Activated CD4-positive, CD25-positive, alpha-beta regulatory T cell treated with anti-CD3 and anti-CD28 coated beads, Interleukin-2, amount 50 U/mL, for 24 hours (primary cell): ENCODE results near the gene NDUFS8.

Experiments
- ATAC-seq, 2 donors: fragments of 150-1000 bp; cut with Tn5 transposase; one replicate each; pipeline ENCODE4 v1.10.0; 2021; ENCODE audit warnings: mild to moderate bottlenecking in 1 of 2, moderate library complexity in 1 of 2

Gene NDUFS8

GRCh38 chr11:68052137-68052873, 21.8 kb downstream of the NDUFS8 start:
- ATAC-seq, result no peak

- no peak for ATAC-seq
Observed at GRCh38 chr11:68053117-68053516, 22.6 kb downstream of the NDUFS8 start.

DNA sequence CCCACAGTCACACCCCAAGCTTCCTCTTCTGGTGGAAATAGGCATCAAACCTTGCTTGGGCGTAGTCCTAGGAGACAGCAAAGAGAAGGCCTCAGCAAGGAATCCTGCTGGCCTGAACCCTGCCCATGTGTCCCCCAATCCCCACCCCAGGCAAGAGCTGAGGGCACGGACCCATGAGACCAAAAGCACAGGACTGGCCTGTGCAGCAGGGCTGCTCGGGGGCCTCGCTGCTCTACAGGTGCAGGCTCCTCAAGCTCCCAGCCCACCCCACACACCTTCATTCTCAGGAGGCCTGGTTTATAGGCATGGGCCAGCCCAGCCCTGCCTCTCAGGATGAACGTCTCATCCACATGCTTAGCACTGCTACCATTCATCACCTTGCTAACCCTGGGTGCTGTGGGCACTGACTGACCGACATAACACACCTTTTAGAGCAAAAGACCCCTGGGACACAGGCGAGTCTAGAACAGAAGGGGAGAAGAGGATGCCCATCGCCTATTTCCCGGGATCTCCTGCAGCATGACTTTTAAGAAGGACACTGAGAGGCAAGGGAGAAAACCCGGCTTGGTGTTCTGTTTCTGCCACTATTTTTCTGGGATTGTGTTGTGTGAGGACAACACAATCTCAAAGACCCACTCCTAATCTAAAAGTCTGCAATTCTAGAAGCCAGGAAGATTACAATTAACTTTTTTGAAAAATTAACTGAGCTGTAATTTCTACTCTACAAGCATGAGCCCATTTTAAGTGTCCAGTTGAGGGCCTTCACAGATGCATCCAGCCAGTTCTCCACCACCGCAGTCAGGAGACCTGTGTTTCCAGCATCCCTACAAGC, 23.7 kb downstream of the NDUFS8 start:
- no peak for ATAC-seq

GRCh38 chr11:68056317-68057285, 26.1 kb downstream of the NDUFS8 start:
- ATAC-seq, result no peak

DNA sequence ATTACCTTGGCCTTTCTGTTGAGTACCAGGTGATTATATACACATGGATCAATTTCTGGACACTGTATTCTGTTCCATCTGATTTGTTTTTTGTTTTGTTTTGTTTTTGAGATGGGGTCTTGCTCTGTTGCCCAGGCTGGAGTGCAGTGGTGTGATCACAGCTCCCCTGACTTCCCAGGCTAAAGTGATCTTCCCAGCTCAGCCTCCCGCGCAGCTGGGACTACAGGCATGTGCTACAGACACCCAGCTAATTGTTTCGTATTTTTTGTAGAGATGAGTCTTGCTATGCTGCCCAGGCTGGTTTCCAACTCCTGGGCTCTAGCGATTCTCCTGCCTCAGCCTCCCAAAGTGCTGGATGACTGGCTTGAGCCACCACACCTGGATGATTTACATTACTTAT, 27.3 kb downstream of the NDUFS8 start:
- no peak for ATAC-seq

DNA sequence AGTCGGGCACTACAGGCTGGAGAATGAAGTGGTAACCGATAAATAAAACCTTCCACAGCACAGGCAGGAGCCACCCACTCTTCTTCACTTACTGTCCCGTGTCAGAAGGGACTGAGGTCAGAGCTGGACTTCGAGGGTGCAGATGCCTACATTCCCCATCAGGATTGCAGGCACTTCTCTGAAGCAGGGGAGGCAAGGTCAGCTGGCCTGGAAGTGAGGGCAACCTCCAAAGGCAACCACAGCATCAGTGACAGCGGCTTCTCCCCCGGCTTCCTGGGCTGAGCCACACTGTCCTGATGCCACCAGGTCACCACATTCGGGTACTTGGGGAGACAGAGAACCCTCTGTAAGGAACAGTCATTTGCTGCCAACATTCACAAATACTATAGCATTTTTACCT, 31.0 kb downstream of the NDUFS8 start:
- ATAC-seq, result no peak

GRCh38 chr11:68064926-68065325, 34.4 kb downstream of the NDUFS8 start:
- no peak for ATAC-seq

DNA sequence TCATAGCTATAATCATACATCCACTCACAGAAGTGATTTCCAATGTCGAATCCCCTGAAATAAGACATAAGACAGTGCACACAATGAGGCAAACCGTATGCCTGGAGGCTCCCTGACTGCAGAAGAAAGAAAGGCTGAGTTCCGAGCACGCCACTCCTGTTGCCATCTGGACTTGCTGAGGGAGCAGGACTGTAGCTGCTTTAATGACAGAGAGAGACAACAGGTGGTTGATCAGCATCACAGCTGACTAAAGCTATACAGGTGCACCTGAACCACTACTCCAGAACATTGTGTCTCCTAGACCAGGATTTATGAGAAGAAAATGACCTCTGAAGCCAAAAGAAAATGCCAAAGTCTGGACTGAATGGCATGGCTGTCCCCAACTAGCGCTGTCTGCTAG, 35.4 kb downstream of the NDUFS8 start:
- no peak for ATAC-seq

- ATAC-seq, result no peak
Observed at GRCh38 chr11:68066742-68067141, 36.3 kb downstream of the NDUFS8 start.

GRCh38 chr11:68067991-68068390, 37.5 kb downstream of the NDUFS8 start:
- ATAC-seq, result no peak

DNA sequence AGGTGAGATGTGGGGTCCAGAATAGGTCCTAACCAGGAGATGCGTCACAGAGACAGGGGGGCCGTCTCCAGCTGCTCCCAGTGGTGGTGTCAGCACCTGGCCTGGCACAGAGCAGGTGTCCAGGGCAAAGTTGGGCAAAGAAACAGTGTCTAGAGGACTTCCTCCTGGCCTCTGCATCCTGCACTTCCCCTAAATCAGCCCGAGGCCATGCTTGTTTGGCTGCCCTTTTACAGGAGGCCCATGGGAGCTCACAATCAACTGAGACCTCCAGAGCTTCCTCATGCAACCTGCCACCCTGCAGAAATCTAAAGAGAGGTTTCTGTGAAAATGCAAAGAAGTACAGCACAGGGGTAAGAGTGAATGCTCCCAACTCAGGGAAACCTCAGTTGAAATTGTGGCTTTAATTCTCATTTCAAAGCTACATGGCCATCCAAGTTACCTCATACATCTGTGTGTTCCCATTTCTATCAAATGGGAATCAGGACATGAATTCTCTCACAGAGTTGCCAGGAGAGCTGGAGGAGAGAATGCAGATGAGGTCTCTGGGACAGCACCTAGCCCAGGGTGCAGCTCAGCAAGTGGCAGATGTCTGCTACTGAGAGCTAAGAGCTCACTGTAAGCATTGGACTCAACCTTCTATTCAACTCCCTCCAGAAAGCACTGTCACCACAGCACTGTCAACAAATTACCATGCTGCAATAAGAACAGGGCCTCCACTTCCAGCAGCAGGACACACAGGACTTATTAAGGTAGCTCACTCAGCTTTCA, 41.0 kb downstream of the NDUFS8 start:
- no peak for ATAC-seq

- ATAC-seq, result no peak
Observed at GRCh38 chr11:68074584-68075352, 44.3 kb downstream of the NDUFS8 start.

DNA sequence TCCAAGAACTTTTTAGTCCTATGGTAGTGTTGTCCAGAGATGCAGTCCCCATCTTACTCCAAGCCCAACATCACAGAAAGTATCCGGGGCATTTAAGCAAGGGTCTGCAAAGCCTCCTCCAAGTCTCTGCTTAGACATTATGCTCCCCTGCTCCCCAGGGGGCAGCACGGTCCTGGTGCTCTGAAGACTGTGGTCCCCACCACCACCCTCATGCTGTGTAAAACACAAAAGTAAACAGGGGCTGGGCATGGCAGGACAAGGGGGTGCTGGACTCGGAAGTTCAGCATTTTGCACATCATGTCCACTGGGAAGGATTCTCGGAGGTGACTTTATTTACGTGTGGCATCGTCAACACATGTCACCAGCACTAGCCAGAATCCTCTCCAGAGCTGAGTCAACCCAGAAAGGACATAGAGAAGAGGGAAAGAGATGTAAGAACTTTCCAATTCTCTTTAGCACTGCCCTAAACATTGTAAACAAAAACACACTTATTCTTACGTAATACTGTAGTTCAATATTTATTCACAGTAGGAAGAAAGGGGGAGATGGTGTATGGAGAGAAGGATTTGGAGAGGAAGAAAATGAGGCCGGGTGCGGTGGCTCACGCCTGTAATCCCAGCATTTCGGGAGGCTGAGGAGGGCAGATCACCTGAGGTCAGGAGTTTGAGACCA, 46.0 kb downstream of the NDUFS8 start:
- no peak for ATAC-seq

GRCh38 chr11:68077617-68078582, 47.4 kb downstream of the NDUFS8 start:
- no peak for ATAC-seq

DNA sequence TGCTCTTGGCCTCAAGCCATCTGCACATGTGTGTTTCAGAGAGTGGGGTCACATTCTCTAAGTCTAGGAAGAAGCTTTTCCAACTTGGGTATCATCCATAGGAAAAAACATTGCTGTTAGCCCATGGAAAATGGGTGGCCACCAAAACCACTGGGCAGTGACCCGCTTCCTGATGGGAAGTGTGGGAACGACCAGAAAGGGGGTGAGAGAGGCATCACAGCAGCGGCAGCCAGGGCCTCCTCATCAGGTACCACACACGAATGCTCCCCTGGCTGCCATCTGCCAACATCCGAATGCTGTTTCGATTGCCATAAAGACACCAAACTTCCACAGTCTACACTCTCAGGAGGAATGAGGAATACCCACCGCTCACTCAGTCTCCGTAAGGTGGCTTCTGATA, 50.4 kb downstream of the NDUFS8 start:
- no peak for ATAC-seq

- no peak for ATAC-seq
Observed at GRCh38 chr11:68081691-68082090, 51.2 kb downstream of the NDUFS8 start.

DNA sequence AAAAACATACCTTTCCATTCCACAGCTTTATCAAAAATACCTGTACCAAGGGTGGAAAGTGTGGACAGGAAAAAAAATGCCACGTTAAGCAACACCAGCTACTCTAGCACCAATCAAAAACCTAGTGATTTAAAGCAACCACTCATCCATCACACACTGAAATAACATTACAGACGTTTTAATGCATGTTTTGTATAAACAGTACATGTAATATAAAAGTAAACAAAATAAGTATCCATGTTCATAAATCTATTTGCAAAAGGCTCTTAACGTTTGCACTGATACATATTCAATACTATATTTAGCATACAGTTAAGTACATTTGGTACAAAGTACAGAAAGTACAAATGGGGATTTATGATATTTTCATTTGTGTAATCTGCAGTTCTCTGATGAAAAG, 52.0 kb downstream of the NDUFS8 start:
- no peak for ATAC-seq

GRCh38 chr11:68083517-68083916, 53.0 kb downstream of the NDUFS8 start:
- no peak for ATAC-seq
